ENCODE results near the gene CHKA.

CHKA gene

GRCh38 chr11:68142441-68143309 lies 21.5 kb upstream of the CHKA start:
- no peak for DNase-seq (ENCODE audit: low read depth)

GRCh38 chr11:68142028-68142412 lies 20.8 kb upstream of the CHKA start:
- DNase-seq (ENCODE audit: low read depth): no peak

- DNase-seq (ENCODE audit: low read depth): no peak
Observed at GRCh38 chr11:68141246-68142027, 20.2 kb upstream of the CHKA start.

DNA sequence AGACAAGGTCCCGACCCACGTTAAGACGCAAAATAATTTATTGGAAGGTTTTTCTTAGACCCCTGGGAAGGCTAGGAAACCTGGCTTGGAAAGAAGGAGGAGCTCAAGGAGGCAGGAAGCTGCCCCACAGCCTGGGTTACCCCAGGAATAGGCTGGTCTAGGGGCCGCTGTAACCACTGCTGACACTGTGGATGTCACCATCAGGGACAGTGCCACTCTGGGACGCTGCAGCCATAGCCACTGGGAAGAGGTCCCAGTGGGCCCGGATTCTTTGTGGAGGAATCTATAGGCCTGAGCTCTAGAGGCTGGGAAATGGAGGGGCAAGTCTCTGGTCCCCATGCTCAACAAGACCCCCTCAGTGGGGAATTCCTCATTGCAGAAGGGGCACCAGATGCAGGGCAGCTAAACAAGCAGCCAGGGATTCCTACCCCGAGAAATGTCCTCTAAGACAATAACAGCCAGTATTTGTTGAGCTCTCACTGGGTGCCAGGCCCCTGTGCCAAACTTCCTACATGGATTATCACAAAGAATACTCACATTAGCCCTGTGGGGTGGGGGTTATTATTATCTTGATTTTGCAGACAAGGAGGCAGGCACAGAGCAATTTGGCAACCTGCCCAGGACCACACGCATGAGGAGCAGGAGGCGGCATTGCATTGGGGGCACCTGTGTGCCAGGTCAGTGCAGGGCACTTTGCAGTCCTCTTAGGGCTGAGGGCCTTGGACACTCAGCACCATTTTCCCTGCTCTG lies 19.5 kb upstream of the CHKA start:
- no peak for DNase-seq (ENCODE audit: low read depth)

DNA sequence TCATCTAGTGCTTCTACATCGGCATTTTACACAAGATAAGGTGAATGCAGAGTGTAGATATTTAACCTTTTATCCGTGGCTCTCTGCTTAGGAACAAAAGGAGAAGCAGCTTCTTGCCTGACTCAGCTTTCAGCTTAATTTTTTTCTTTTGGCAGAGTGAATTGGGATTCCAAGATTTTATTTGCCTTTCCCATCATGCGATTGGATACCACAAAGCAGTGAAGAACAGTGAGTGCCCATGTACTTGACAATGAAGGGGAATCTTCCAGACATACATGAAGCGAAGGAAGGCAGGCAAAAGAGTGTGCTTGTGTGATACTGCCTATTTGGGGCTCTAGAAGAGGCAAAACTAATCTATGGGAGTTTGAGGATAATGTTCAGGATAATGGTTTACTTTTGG lies 17.0 kb upstream of the CHKA start:
- no peak for DNase-seq (ENCODE audit: low read depth)

- no peak for DNase-seq (ENCODE audit: low read depth)
Observed at GRCh38 chr11:68137833-68138232, 16.6 kb upstream of the CHKA start.

- no peak for DNase-seq (ENCODE audit: low read depth)
Observed at GRCh38 chr11:68136866-68137265, 15.7 kb upstream of the CHKA start.

- DNase-seq (ENCODE audit: low read depth): no peak
Observed at GRCh38 chr11:68135161-68135560, 14.0 kb upstream of the CHKA start.

DNA sequence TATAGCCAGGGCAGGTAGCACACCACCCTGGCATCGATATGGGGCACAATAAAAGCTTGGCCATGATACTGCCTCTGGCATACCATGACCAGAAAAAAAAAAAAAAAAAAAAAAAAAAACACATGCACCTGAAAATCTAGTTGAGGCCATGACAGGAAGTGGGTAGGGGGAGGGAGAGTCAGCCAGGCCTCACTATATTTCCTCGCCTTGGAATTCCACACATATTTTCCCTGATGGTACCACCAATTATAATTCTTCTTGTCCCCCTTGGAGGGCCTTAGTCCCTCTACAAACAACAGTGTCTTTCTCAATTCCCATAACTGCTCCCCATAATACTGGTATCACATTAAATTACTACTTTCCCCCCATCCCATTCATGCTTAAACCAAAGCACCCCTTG lies 12.6 kb upstream of the CHKA start:
- no peak for DNase-seq (ENCODE audit: low read depth)

DNA sequence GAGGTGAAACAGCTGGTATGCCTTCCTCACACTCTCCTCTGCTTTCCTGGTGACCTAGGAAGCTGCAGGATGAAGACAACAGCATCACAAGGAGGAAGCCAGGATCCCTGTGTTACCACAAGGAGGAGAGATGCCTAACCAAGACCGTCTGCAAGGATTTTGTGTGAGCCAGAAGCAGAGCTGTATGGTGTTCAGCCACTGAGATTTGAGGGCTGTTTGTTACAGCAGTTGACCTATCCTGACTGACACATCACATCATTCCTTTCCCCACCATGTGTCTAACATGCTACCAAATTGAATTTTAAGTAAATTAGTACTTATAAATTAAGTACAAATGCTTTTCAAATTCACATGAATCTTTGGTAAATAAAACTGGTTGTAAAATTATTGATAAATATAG lies 8.9 kb upstream of the CHKA start:
- no peak for DNase-seq (ENCODE audit: low read depth)

DNA sequence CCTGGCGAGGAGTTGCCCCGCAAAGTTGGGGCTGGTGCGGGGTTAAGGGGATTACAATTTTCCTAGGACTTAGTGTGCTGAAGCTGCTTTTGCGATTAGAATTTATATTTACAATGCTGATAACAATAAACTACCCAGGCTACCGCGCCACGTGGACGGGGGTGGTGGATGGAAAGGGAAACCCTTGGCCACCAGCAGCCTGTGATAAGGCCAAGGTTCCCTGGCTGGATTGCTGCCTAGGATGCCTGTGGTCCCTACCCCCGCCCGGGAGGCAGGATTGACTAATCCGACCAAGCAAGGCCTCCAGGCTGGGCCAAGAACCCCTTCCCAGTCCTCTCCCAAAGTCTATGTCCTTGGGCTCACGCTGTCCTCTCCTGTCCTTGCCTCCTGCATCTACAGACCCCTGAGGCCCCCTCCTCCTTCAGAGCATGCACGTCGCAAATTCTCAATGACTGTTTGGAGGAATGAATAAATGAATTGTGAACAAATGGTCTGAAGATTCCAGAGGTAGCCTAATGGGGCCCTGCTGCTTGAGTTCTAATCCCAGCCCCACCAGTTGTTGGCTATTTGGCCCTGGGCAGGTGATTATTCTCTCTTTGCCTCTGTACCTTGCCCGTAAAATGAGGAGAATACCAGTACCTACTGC lies 7.6 kb upstream of the CHKA start:
- no peak for DNase-seq (ENCODE audit: low read depth)

- DNase-seq (ENCODE audit: low read depth): no peak
Observed at GRCh38 chr11:68127714-68128681, 6.8 kb upstream of the CHKA start.

DNA sequence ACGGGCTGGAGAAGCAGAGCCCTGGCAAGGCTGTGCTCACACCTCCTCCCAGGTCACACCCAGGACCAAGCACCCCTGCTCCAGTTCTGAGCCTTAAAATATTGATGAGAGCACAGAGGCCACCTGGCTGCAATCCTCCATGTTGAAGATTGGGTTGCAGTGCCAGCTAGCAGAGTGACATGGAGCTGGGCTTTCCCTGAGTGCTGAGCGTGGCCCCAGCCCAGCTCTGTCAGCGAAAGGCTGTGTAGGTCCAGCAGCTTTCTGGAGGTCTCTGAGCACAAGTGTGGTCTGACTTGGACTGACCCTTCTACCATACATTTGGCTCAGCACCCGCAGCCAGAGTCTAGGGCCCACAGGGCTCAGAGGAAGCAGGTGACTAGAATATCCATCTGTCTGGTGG lies 4.0 kb upstream of the CHKA start:
- DNase-seq (ENCODE audit: low read depth): no peak

- no peak for DNase-seq (ENCODE audit: low read depth)
Observed at GRCh38 chr11:68122936-68123539, 1.9 kb upstream of the CHKA start.

DNA sequence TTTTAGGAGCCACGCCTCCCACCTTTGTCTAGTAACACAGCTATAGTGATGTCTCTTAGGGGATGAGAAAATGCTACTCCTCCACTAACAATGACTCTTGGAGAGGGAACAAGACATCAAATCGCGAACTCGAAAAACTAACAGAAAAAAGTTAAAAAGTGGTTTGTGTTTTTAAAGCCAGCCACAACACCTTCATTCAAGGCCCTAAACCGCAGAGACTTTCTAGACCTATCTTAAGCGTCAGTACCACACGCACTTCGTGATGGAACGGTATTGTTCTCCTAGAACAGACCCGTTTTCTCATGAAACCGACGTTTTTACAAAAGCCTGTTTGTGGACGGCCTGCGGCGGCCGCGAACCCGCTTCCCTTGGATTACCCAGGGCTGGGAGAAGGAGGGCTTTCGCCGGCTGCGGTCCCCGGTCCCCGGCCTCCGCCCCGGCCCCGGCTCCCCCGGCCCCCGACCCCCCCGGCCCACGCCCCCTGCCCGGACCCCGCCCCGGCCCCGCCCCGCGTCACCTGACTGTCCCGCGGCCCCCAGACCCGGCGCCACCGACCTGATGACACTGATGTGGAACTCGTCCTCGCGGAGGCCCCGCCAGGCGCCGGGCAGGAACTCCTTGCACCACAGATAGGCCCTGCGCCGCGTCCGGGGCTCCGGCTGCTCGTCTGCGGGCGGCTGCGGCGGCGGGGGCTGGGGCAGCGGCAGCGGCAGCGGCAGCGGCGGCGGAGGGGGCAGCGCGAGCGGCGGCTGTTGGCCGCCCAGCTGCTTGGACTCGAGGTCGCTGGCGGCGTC lies 718 bp downstream of the CHKA start:
- no peak for DNase-seq (ENCODE audit: low read depth)

DNA sequence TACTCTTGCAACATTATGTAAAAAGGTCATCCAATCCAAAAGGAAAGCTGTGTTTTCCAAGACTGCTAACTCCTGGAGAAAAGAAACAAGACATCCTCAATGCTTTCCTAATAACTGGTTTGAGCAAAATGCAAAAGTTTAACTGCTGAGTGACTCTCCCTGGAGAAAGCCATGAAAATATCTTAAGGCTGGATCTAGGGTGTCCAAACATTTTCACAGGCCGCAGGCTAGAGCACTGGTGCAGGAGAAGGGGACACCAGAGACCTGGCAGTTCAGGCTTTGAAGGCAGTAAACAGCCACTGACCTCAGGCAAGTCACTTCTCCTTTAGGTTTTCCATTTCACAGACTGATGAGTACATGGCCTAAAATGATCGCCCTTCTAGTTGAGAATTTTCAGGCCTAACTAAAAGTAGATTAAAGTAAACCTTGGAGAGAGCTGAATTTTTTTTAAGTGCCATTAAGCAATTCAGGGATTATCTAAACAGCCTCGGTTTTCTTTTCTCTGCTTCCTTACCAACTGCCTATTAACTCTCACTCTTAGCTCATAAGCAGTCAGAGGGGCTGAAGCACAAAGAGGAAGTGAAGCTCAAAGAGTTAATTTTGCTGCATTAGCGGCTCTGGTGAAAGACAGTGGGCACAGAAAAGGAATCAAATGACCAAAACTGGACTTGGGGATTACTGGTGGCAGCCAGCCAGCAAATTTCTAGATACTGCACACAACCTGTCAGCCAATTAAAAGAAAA lies 2.3 kb downstream of the CHKA start:
- no peak for DNase-seq (ENCODE audit: low read depth)

GRCh38 chr11:68117853-68118470 lies 3.2 kb downstream of the CHKA start:
- DNase-seq (ENCODE audit: low read depth): no peak

DNA sequence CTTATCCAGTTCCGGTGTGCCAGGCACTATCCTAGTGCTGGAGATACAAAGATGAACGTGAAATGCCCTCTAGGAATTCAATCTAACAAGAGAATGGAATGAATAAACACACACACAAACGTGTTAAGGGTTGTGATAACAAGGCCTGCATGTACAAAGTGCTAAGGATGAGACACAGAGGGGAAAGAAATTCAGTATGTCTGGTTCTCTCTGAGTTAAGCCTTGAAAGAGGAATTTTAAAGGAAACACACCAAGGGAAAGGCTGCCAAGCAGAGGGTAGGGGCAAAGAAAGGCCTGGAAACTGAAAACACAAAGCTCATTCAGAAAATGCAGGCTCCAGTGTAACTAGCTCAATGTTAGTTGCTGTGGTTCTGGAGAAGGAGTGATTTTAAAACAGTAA lies 4.2 kb downstream of the CHKA start:
- no peak for DNase-seq (ENCODE audit: low read depth)

DNA sequence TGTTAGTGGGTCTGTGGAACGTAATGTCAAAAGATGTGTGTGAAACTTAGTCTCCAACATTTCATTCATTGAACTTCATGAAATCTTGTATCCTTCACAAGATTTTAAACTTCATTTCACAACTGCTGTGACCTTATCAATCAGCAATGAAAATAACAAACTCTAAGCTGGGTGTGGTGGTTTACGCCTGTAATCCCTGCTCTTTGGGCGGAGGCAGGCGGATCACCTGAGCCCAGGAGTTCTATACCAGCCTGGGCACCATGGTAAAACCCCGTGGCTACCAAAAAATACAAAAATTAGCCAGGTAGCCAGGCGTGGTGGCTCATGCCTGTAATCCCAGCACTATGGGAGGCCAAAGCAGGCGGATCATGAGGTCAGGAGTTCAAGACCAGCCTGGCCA lies 5.1 kb downstream of the CHKA start:
- DNase-seq (ENCODE audit: low read depth): no peak
